ENCODE data around the gene DNAAF3. TPM values are rescaled to one million over a fixed set of nuclear protein-coding genes. Genes with fewer than 3 reads are reported as not detected.
A peak's percentile ranks its signal among the peaks of the same experiment; 100 is the strongest.

The DNAAF3 gene
- total RNA-seq, 1 donor from 2014 or later: 18.4 TPM

DNA sequence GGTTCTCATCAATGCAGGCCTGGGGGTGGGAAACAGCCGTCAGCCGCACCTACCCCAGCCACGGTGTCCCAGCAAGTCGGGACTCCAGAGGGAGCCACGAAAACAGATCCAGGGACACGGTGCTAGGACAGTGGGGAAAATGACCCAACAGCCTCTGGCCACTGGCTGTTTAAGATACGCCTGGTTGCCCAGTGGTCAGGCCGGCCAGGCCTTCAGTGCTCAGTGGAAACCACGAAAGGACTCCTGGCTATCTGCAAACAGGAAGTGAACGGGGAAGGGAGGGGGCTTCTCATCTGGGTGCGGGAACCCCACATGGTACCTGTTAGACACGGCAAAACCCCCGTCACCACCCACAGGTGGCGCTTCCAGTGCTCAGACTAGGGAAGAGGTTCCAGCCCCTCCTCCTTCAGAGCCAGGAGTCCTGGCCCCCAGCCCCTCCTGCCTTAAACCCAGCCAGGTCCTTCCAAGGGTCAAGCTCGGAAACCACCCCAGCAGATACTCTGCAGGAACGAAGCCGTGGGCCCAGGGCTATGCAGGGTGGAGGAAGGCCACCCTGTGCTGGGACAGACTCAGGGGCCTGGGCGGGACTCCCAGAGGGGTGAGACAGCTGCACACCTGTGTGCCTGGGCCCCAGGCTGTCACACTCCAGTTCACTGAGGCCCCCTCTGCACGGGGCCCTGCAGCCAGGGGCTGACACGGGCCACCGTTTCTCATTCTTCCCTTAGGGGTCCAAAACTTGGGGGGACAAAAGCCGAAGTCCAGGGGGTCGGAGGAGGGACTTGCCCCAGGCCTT lies 53.4 kb downstream of the DNAAF3 start:
- no peaks in the 10 kb centered on the region for H3K9me3 Mint-ChIP-seq (ENCODE audit: low read depth)
- no peak overlapping the region for H3K4me3 Mint-ChIP-seq (ENCODE audit: low read depth)
- DNase-seq (ENCODE audit: low spot score, unreplicated experiment): no peak
- H3K27me3 Mint-ChIP-seq: no peaks in the 10 kb centered on the region
- peaks cover 7% of the 10 kb centered on the region for H3K36me3 Mint-ChIP-seq (ENCODE audit: insufficient read depth)
- H3K27ac Mint-ChIP-seq: peak overlapping the region; percentile 33
- H3K4me1 Mint-ChIP-seq (ENCODE audit: low read depth): peaks cover 20% of the 10 kb centered on the region
- TF ChIP-seq, protein P1, sequence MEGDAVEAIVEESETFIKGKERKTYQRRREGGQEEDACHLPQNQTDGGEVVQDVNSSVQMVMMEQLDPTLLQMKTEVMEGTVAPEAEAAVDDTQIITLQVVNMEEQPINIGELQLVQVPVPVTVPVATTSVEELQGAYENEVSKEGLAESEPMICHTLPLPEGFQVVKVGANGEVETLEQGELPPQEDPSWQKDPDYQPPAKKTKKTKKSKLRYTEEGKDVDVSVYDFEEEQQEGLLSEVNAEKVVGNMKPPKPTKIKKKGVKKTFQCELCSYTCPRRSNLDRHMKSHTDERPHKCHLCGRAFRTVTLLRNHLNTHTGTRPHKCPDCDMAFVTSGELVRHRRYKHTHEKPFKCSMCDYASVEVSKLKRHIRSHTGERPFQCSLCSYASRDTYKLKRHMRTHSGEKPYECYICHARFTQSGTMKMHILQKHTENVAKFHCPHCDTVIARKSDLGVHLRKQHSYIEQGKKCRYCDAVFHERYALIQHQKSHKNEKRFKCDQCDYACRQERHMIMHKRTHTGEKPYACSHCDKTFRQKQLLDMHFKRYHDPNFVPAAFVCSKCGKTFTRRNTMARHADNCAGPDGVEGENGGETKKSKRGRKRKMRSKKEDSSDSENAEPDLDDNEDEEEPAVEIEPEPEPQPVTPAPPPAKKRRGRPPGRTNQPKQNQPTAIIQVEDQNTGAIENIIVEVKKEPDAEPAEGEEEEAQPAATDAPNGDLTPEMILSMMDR (IDR thresholded peaks at IDR 0.05; ENCODE audit: unreplicated experiment): no peak

DNA sequence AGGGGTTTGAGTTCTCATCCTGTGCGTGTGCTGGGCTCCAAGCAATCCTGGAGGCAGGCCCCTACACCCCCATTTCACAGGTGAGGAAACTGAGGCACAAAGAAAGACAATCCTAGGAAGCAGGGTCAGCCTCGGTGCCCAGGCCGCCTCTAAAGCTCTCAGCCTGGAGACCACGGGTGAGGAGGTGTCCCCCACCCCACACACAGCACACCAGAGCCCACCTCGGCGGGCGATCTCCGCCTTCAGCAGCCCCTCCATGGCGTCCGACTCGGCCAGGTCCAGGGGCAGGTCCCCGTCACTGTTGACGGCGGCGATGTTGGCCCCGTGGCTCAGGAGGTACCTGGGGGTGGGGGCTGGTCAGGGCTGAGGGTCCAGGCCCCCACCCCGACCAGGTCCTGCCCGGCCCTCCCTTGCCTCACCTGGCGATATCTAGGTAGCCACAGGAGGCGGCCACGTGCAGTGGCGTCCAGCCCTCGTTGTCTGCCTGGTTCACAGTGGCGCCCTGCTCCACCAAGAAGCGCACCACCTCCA lies 54.1 kb downstream of the DNAAF3 start:
- Mint-ChIP-seq H3K4me1 (ENCODE audit: low read depth) (peaks cover 17% of the 10 kb centered on the region), H3K9me3 (ENCODE audit: low read depth) (no peaks in the 10 kb centered on the region), H3K4me3 (ENCODE audit: low read depth) (no peak overlapping the region), H3K27ac (no peak overlapping the region), H3K36me3 (ENCODE audit: insufficient read depth) (peaks cover 7% of the 10 kb centered on the region), H3K27me3 (no peaks in the 10 kb centered on the region)
- TF ChIP-seq, protein P1 (IDR thresholded peaks at IDR 0.05; ENCODE audit: unreplicated experiment): no peak
- DNase-seq (ENCODE audit: low spot score, unreplicated experiment): no peak

DNA sequence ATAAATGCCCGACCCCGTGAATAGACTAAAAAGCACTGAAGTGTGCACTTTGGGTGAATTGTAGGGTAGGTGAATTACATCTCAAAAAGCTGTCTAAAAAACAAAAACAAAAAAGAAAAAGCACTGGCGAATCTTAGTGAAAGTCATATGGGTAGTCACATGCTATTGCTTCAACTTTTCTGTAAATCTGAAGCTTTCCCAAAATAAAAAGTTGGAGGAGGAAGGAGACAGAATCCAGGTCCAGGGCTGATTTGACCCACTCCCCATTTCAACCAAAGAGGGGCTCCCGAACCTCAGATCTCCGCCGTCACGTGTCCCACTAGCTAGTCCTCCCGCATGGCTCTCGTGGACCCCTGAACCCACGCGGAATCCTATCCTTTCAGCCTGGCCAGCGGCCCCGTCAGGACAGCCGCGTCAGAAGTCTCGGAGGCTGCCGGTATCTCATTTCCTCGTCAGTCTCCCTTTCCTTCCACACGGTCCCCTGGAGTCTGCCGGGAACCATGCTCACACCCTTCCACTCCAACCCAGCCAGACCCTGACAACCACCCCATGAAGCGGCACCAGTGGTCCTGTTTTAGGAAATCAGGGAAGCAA lies 55.1 kb downstream of the DNAAF3 start:
- Mint-ChIP-seq H3K4me3 (ENCODE audit: low read depth) (no peak overlapping the region), H3K27ac (no peak overlapping the region), H3K9me3 (ENCODE audit: low read depth) (no peaks in the 10 kb centered on the region), H3K27me3 (no peaks in the 10 kb centered on the region), H3K36me3 (ENCODE audit: insufficient read depth) (peaks cover 10% of the 10 kb centered on the region), H3K4me1 (ENCODE audit: low read depth) (peaks cover 11% of the 10 kb centered on the region)
- no peak for DNase-seq (ENCODE audit: low spot score, unreplicated experiment)
- TF ChIP-seq, protein P1 (IDR thresholded peaks at IDR 0.05; ENCODE audit: unreplicated experiment): no peak

DNA sequence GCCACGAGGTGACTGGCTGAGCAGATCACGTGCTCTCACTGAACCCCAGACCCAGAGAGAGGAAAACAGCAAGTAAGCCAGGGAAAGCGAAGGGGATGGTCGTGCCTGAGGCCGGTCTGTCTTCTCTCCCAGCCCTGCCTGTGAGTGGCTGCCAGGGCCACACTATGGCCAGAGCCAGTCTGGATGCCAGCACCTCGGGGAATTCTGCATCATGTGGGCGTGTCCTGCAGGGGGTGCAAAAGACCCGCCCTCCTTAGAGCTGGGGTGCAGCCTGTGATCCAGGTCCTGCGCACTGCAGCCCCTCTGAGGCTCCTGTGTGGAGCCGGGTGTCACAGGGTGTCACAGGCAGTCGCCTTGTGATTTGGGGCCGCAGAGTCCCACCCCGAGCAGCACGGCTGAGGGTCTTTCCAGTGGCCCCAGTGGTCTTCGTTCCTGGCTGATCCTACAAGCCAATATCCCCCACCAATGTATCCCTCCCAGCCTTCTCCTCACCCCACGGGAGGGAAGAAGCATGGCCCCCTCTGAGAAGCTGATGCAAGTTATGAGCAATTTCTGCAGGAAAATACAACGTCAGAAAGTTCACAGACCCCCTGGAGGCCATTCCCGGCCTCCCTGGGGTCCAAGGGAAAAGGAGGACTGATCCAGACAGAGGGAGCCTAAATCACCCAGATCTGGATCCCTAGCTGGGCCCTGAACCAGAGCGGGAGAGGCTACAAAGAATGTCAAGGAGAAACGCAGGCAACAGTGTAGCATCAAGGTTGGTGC lies 56.7 kb downstream of the DNAAF3 start:
- Mint-ChIP-seq H3K36me3 (ENCODE audit: insufficient read depth) (peaks cover 15% of the 10 kb centered on the region), H3K9me3 (ENCODE audit: low read depth) (no peaks in the 10 kb centered on the region), H3K4me3 (ENCODE audit: low read depth) (no peak overlapping the region), H3K4me1 (ENCODE audit: low read depth) (peaks cover 1% of the 10 kb centered on the region), H3K27ac (peak overlapping the region; percentile 59), H3K27me3 (no peaks in the 10 kb centered on the region)
- DNase-seq (ENCODE audit: low spot score, unreplicated experiment): no peak
- TF ChIP-seq, protein P1 (IDR thresholded peaks at IDR 0.05; ENCODE audit: unreplicated experiment): no peak

Small RNA genes lying within 50 kb of the gene (microRNA-seq; reads per million reads assigned to microRNA genes)
- gene MIR7975 (ENCODE audit: borderline number of aligned reads, unreplicated experiment): not detected

Other genes starting within 250 kb of the DNAAF3 start
- gene NLRP7, start 219.1 kb downstream of the DNAAF3 start, total RNA-seq: not detected in 2 replicates
- gene NLRP2, start 200.2 kb downstream of the DNAAF3 start, total RNA-seq: 73.2 and 82.1 TPM in 2 replicates
- 0.18 and 0.34 TPM in 2 replicates for gene GP6, start 128.3 kb downstream of the DNAAF3 start, total RNA-seq
- 11.8 and 12.0 TPM in 2 replicates for gene RDH13, start 103.5 kb downstream of the DNAAF3 start, total RNA-seq
- 14.4 and 21.5 TPM in 2 replicates for gene EPS8L1, start 90.7 kb downstream of the DNAAF3 start, total RNA-seq
- gene PPP1R12C, start 49.0 kb downstream of the DNAAF3 start, total RNA-seq: 110 and 118 TPM in 2 replicates
- gene TNNT1, start 17.4 kb downstream of the DNAAF3 start, total RNA-seq: 4.6 and 5.5 TPM in 2 replicates
- 5.5 and 6.0 TPM in 2 replicates for gene TNNI3, start 8.9 kb downstream of the DNAAF3 start, total RNA-seq
- 4.3 and 4.8 TPM in 2 replicates for gene SYT5, start 13.7 kb upstream of the DNAAF3 start, total RNA-seq
- gene PTPRH, start 42.9 kb upstream of the DNAAF3 start, total RNA-seq: 0.43 and 1.6 TPM in 2 replicates
- gene TMEM86B, start 62.1 kb upstream of the DNAAF3 start, total RNA-seq: 10.0 and 12.0 TPM in 2 replicates
- 70.9 and 72.3 TPM in 2 replicates for gene PPP6R1, start 92.4 kb upstream of the DNAAF3 start, total RNA-seq
- 46.1 and 46.9 TPM in 2 replicates for gene HSPBP1, start 113.5 kb upstream of the DNAAF3 start, total RNA-seq
- gene BRSK1, start 117.4 kb upstream of the DNAAF3 start, total RNA-seq: 67.6 and 68.7 TPM in 2 replicates
- not detected in 2 replicates for gene TMEM150B, start 158.7 kb upstream of the DNAAF3 start, total RNA-seq
- gene KMT5C, start 173.3 kb upstream of the DNAAF3 start, total RNA-seq: 68.4 and 68.6 TPM in 2 replicates
- gene COX6B2, start 188.1 kb upstream of the DNAAF3 start, total RNA-seq: not detected in 2 replicates
- gene GARIN5B, start 196.6 kb upstream of the DNAAF3 start, total RNA-seq: 0.09 TPM in 1 of 2 replicates, not detected in the other
- 2.2 and 2.8 TPM in 2 replicates for gene IL11, start 203.8 kb upstream of the DNAAF3 start, total RNA-seq
- 2.3 and 4.3 TPM in 2 replicates for gene TMEM190, start 210.2 kb upstream of the DNAAF3 start, total RNA-seq
- gene TMEM238, start 217.7 kb upstream of the DNAAF3 start, total RNA-seq: 5.0 and 5.6 TPM in 2 replicates
- gene RPL28, start 219.3 kb upstream of the DNAAF3 start, total RNA-seq: 1,450 and 1,547 TPM in 2 replicates
- 69.9 and 77.2 TPM in 2 replicates for gene UBE2S, start 241.2 kb upstream of the DNAAF3 start, total RNA-seq